Astrocyte (in vitro differentiated cells and primary cell): ENCODE measurements around the gene NCK2.

Experiments used
- CTCF ChIP-seq: IDR thresholded peaks from 2 replicates; pipeline ENCODE4 v1.5.1; 2011; ENCODE audit warnings: low read depth, mild to moderate bottlenecking, inconsistent platforms, low read length, moderate library complexity; ENCODE audit not compliant: insufficient read depth
- EZH2 ChIP-seq: IDR thresholded peaks from 2 replicates; pipeline ENCODE4 v1.6.1; 2012; ENCODE audit warnings: mild to moderate bottlenecking, low read length, inconsistent platforms; ENCODE audit not compliant: insufficient read depth

GRCh38 chr2:105798595-105798994 is 53.9 kb downstream of the NCK2 start:
- no peak for TF ChIP-seq CTCF
- TF ChIP-seq EZH2, result no peak
